Stomach smooth muscle (tissue), 2 donors: Measurements from ENCODE around the gene JARID2.
A peak's percentile ranks its signal among the peaks of the same experiment; 100 is the strongest.

ENCODE experiments used
- H3K27ac ChIP-seq: one replicate; pipeline ENCODE4 v1.7.0; 2013; ENCODE audit warnings: mild to moderate bottlenecking, low read length, inconsistent platforms
- H3K27me3 ChIP-seq, 2 donors: one replicate each; pipeline ENCODE4 v1.7.0; 2013; ENCODE audit warnings: low read length in 2 of 2; ENCODE audit not compliant: insufficient read depth in 2 of 2, control insufficient read depth in 1 of 2
- H3K36me3 ChIP-seq, 2 donors: one replicate each; pipeline ENCODE4 v1.7.0; 2013; ENCODE audit warnings: low read length in 2 of 2; ENCODE audit not compliant: control insufficient read depth in 2 of 2, insufficient read depth in 2 of 2
- H3K4me1 ChIP-seq: one replicate; pipeline ENCODE4 v1.7.0; 2013; ENCODE audit warnings: low read length; ENCODE audit not compliant: control insufficient read depth, insufficient read depth
- H3K4me3 ChIP-seq, 2 donors: one replicate each; pipeline ENCODE4 v1.7.0; 2013; ENCODE audit warnings: low read length in 2 of 2
- H3K9ac ChIP-seq, 2 donors: one replicate each; pipeline ENCODE4 v1.7.0; 2013; ENCODE audit warnings: low read length in 2 of 2, mild to moderate bottlenecking in 1 of 2
- H3K9me3 ChIP-seq, 2 donors: one replicate each; pipeline ENCODE4 v1.7.0; 2013; ENCODE audit warnings: low read length in 2 of 2; ENCODE audit not compliant: control insufficient read depth in 2 of 2
- donor health status: healthy.
- donor health status: Pancreatic carcinoma.

The JARID2 gene

GRCh38 chr6:15470746-15471145 is 224.9 kb downstream of the JARID2 start:
- H3K4me1 ChIP-seq = no peaks in the 10 kb centered on the region
- no peak overlapping the region for H3K9ac ChIP-seq
- no peaks in the 10 kb centered on the region for H3K27me3 ChIP-seq
- peaks cover 6% of the 10 kb centered on the region in 2 donors for H3K36me3 ChIP-seq
- H3K4me3 ChIP-seq = no peak overlapping the region
- no peak overlapping the region for H3K27ac ChIP-seq
- no peaks in the 10 kb centered on the region for H3K9me3 ChIP-seq

GRCh38 chr6:15472621-15473020 is 226.8 kb downstream of the JARID2 start:
- peaks cover 17% of the 10 kb centered on the region for H3K4me1 ChIP-seq
- no peak overlapping the region for H3K4me3 ChIP-seq
- no peak overlapping the region for H3K27ac ChIP-seq

GRCh38 chr6:15473174-15473573 is 227.3 kb downstream of the JARID2 start:
- Histone ChIP-seq H3K36me3 (peaks cover 6% of the 10 kb centered on the region in 2 donors), H3K4me1 (peaks cover 21% of the 10 kb centered on the region), H3K27me3 (no peaks in the 10 kb centered on the region), H3K27ac (no peak overlapping the region), H3K4me3 (no peak overlapping the region), H3K9ac (no peak overlapping the region), H3K9me3 (no peaks in the 10 kb centered on the region)

More at GRCh38 chr6:15472621-15473020, 226.8 kb downstream of the JARID2 start:
- H3K27me3 ChIP-seq = no peaks in the 10 kb centered on the region
- no peak overlapping the region for H3K9ac ChIP-seq
- no peaks in the 10 kb centered on the region for H3K9me3 ChIP-seq
- H3K36me3 ChIP-seq = peaks cover 6% of the 10 kb centered on the region in 2 donors

- H3K27ac ChIP-seq = no peak overlapping the region
- peaks cover 21% of the 10 kb centered on the region for H3K4me1 ChIP-seq
- peaks cover 3% of the 10 kb centered on the region in 2 donors for H3K36me3 ChIP-seq
- no peaks in the 10 kb centered on the region for H3K27me3 ChIP-seq
- H3K9ac ChIP-seq = no peak overlapping the region
- no peaks in the 10 kb centered on the region for H3K9me3 ChIP-seq
- no peak overlapping the region for H3K4me3 ChIP-seq
Observed at GRCh38 chr6:15473741-15474161, 227.9 kb downstream of the JARID2 start.

- H3K27ac ChIP-seq = no peak overlapping the region
- peaks cover 21% of the 10 kb centered on the region for H3K4me1 ChIP-seq
- no peaks in the 10 kb centered on the region for H3K27me3 ChIP-seq
Observed at GRCh38 chr6:15474196-15474595, 228.3 kb downstream of the JARID2 start.

GRCh38 chr6:15475261-15475660 is 229.4 kb downstream of the JARID2 start:
- Histone ChIP-seq H3K4me3 (no peak overlapping the region), H3K9ac (no peak overlapping the region), H3K4me1 (peaks cover 21% of the 10 kb centered on the region), H3K27ac (no peak overlapping the region), H3K27me3 (no peaks in the 10 kb centered on the region), H3K36me3 (no peaks in the 10 kb centered on the region), H3K9me3 (no peaks in the 10 kb centered on the region)

More at GRCh38 chr6:15474196-15474595, 228.3 kb downstream of the JARID2 start:
- H3K9me3 ChIP-seq = no peaks in the 10 kb centered on the region
- H3K9ac ChIP-seq = no peak overlapping the region
- H3K4me3 ChIP-seq = no peak overlapping the region
- H3K36me3 ChIP-seq = no peaks in the 10 kb centered on the region

GRCh38 chr6:15475872-15476271 is 230.0 kb downstream of the JARID2 start:
- H3K4me3 ChIP-seq = no peak overlapping the region
- H3K9me3 ChIP-seq = no peaks in the 10 kb centered on the region
- no peaks in the 10 kb centered on the region for H3K27me3 ChIP-seq
- peak overlapping the region; percentile 24 for H3K27ac ChIP-seq
- peaks cover 21% of the 10 kb centered on the region for H3K4me1 ChIP-seq
- H3K9ac ChIP-seq = no peak overlapping the region
- H3K36me3 ChIP-seq = no peaks in the 10 kb centered on the region

GRCh38 chr6:15476631-15477380 is 230.9 kb downstream of the JARID2 start:
- H3K9ac ChIP-seq = no peak overlapping the region
- H3K4me1 ChIP-seq = peaks cover 21% of the 10 kb centered on the region

GRCh38 chr6:15477746-15478145 is 231.9 kb downstream of the JARID2 start:
- Histone ChIP-seq H3K36me3 (no peaks in the 10 kb centered on the region), H3K4me1 (peaks cover 21% of the 10 kb centered on the region), H3K27me3 (no peaks in the 10 kb centered on the region), H3K4me3 (no peak overlapping the region), H3K27ac (no peak overlapping the region), H3K9me3 (no peaks in the 10 kb centered on the region), H3K9ac (no peak overlapping the region)

More at GRCh38 chr6:15476631-15477380, 230.9 kb downstream of the JARID2 start:
- Histone ChIP-seq H3K4me3 (no peak overlapping the region), H3K36me3 (no peaks in the 10 kb centered on the region), H3K9me3 (no peaks in the 10 kb centered on the region), H3K27ac (peak overlapping the region; percentile 41), H3K27me3 (no peaks in the 10 kb centered on the region)

GRCh38 chr6:15479761-15480160 is 233.9 kb downstream of the JARID2 start:
- H3K9me3 ChIP-seq = no peaks in the 10 kb centered on the region
- H3K27ac ChIP-seq = no peak overlapping the region
- H3K9ac ChIP-seq = no peak overlapping the region
- H3K27me3 ChIP-seq = no peaks in the 10 kb centered on the region
- no peak overlapping the region for H3K4me3 ChIP-seq
- peaks cover 21% of the 10 kb centered on the region for H3K4me1 ChIP-seq
- no peaks in the 10 kb centered on the region for H3K36me3 ChIP-seq

- peaks cover 21% of the 10 kb centered on the region for H3K4me1 ChIP-seq
- no peak overlapping the region for H3K4me3 ChIP-seq
- H3K9me3 ChIP-seq = no peaks in the 10 kb centered on the region
- no peaks in the 10 kb centered on the region for H3K36me3 ChIP-seq
- H3K27me3 ChIP-seq = no peaks in the 10 kb centered on the region
- no peak overlapping the region for H3K9ac ChIP-seq
- no peak overlapping the region for H3K27ac ChIP-seq
Observed at GRCh38 chr6:15480525-15480924, 234.7 kb downstream of the JARID2 start.
